Measurements from ENCODE around the gene TPM4.

The TPM4 gene

DNA sequence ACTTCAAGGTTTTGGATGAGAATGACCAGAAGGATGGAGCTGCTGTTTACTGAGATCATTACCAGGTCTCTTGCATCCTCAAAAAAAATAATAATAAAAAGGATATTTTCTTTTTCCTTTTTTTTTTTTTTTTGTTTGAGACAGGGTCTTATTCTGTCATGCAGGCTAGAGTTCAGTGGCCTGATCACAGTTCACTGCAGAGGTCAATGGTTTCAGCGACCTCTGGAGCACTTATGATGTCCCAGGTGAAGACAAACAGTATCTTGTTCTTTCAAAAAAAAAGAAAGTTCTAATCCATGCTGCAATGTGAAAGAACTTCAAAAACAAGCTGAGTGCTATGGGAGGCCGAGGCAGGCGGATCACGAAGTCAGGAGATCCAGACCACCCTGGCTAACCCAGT lies 30.4 kb upstream of the TPM4 start:
- ChIA-PET POLR2A (no interaction called here), CTCF (interaction anchor here (5.0 kb wide), 1 partner anchor 18 kb away, joined by 29 read pairs; no protein-coding TSS in a partner anchor)
- H3K27ac ChIP-seq (ENCODE audit: insufficient read depth in 1 of 2, low read depth in 1 of 2, low read length in 2 of 2, poor library complexity in 1 of 2, severe bottlenecking in 2 of 2): no peak overlapping the region
- DNase-seq: no peak
- H3K4me3 ChIP-seq (ENCODE audit: control insufficient read depth in 1 of 7, extremely low read depth in 1 of 7, insufficient read depth in 4 of 7, low read depth in 2 of 7, low read length in 6 of 7): no peak overlapping the region
- no peaks in the 10 kb centered on the region for H3K27me3 ChIP-seq (replicated peaks in 2 of 5; ENCODE audit: control insufficient read depth in 4 of 5, insufficient read depth in 5 of 5, low read length in 4 of 5)
- H3K9me3 ChIP-seq (ENCODE audit: control extremely low read depth in 1 of 5, control insufficient read depth in 4 of 5, insufficient read depth in 2 of 5, low read depth in 1 of 5, low read length in 4 of 5): no peaks in the 10 kb centered on the region
- WGBS (ENCODE audit: insufficient coverage): no CpG with 5 or more reads among the region's 4 CpGs
- H3K36me3 ChIP-seq (ENCODE audit: control insufficient read depth in 4 of 4, insufficient read depth in 4 of 4, low read length in 3 of 4): no peaks in the 10 kb centered on the region
- H3K4me1 ChIP-seq (ENCODE audit: control extremely low read depth in 1 of 4, control insufficient read depth in 4 of 4, insufficient read depth in 4 of 4, low read length in 3 of 4): peaks cover 0 to 10% (median 6%) of the 10 kb centered on the region in 4 experiments

- H3K27me3 ChIP-seq (replicated peaks in 2 of 5; ENCODE audit: control insufficient read depth in 4 of 5, insufficient read depth in 5 of 5, low read length in 4 of 5): no peaks in the 10 kb centered on the region
- H3K36me3 ChIP-seq (ENCODE audit: control insufficient read depth in 4 of 4, insufficient read depth in 4 of 4, low read length in 3 of 4): no peaks in the 10 kb centered on the region
- H3K4me1 ChIP-seq (ENCODE audit: control extremely low read depth in 1 of 4, control insufficient read depth in 4 of 4, insufficient read depth in 4 of 4, low read length in 3 of 4): peaks cover 0 to 2% (median 0%) of the 10 kb centered on the region in 4 experiments
- no peaks in the 10 kb centered on the region for H3K9me3 ChIP-seq (ENCODE audit: control extremely low read depth in 1 of 5, control insufficient read depth in 4 of 5, insufficient read depth in 2 of 5, low read depth in 1 of 5, low read length in 4 of 5)
- ChIA-PET POLR2A (no interaction called here), CTCF (interaction anchor here (0.8 to 5.0 kb wide), 2 partner anchors 15 to 114 kb away, joined by 3 to 29 read pairs; no protein-coding TSS in a partner anchor)
- 100% methylated on average over 1 of the region's 3 CpGs for WGBS (ENCODE audit: insufficient coverage)
- no peak for DNase-seq
- no peak overlapping the region for H3K27ac ChIP-seq (ENCODE audit: insufficient read depth in 1 of 2, low read depth in 1 of 2, low read length in 2 of 2, poor library complexity in 1 of 2, severe bottlenecking in 2 of 2)
- no peak overlapping the region for H3K4me3 ChIP-seq (ENCODE audit: control insufficient read depth in 1 of 7, extremely low read depth in 1 of 7, insufficient read depth in 4 of 7, low read depth in 2 of 7, low read length in 6 of 7)
These were observed 27.7 kb upstream of the TPM4 start for GRCh38 chr19:16048583-16048982.

DNA sequence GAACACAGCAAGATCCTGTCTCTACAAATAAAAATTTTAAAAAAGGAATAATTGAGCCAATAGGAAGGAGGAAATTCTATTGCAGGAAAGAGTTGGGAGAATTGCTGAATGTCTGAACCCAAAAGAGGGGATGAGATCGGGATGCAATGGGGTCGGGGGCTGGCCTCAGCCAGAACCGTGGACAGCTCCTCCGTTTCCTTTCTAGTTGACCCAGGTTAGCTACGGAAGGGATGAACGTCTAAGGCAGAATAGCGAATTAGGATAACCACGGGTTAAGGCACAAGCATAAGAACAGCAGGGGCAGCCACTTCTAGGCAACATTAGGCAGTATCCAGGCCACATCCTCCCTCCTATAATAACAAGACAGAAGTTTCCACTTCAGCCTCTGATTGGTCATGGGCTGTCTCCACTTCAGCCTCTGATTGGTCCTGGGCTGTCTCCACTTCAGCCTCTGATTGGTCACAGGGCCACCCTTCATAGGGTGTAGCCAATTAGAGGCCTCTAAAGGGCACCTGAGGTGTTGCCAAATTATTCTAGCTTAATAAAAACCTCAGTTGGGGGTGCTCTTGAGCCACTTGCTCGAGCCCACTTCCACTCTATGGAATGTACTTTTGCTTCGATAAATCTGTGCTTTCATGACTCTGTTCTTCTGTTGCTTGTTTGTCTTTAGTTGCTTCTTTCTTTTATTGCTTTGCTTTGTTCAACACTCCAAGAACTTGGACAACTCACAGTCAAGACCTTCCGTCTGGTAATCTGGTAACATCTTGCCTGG lies 24.9 kb upstream of the TPM4 start:
- peaks cover 0 to 2% (median 0%) of the 10 kb centered on the region in 4 experiments for H3K4me1 ChIP-seq (ENCODE audit: control extremely low read depth in 1 of 4, control insufficient read depth in 4 of 4, insufficient read depth in 4 of 4, low read length in 3 of 4)
- POLR2A ChIA-PET: no interaction called here
- peak; percentile 59 to 82 (median 72) for DNase-seq

DNA sequence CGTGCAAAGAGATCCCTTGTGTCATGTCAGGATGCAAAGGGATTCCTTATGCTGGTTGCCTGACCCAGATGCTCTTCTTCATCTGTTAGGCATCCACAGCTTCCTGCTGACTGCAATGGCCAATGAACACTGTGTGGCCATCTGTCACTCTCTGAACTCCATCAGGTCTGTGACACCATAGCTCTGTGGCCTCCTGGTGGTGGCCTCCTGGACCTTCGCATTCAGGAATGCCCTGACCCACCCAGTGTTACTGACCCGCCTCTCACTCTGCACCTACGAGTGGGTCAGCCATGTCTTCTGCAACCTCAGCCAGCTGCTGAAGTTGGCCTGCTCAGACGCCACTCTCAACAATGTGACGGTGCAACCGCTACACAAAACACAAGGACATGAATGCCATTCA lies 23.9 kb upstream of the TPM4 start:
- Histone ChIP-seq H3K27ac (ENCODE audit: insufficient read depth in 1 of 2, low read depth in 1 of 2, low read length in 2 of 2, poor library complexity in 1 of 2, severe bottlenecking in 2 of 2) (no peak overlapping the region), H3K36me3 (ENCODE audit: control insufficient read depth in 4 of 4, insufficient read depth in 4 of 4, low read length in 3 of 4) (no peaks in the 10 kb centered on the region), H3K27me3 (replicated peaks in 2 of 5; ENCODE audit: control insufficient read depth in 4 of 5, insufficient read depth in 5 of 5, low read length in 4 of 5) (no peaks in the 10 kb centered on the region), H3K4me3 (ENCODE audit: control insufficient read depth in 1 of 7, extremely low read depth in 1 of 7, insufficient read depth in 4 of 7, low read depth in 2 of 7, low read length in 6 of 7) (no peak overlapping the region), H3K4me1 (ENCODE audit: control extremely low read depth in 1 of 4, control insufficient read depth in 4 of 4, insufficient read depth in 4 of 4, low read length in 3 of 4) (peaks cover 0 to 2% (median 0%) of the 10 kb centered on the region in 4 experiments), H3K9me3 (ENCODE audit: control extremely low read depth in 1 of 5, control insufficient read depth in 4 of 5, insufficient read depth in 2 of 5, low read depth in 1 of 5, low read length in 4 of 5) (peaks cover 0 to 14% (median 4%) of the 10 kb centered on the region in 5 experiments)
- DNase-seq: no peak
- ChIA-PET CTCF (interaction anchor here (1.0 kb wide), 2 partner anchors 12 to 59 kb away, joined by 3 read pairs; no protein-coding TSS in a partner anchor), POLR2A (no interaction called here)
- 97% methylated on average over 4 of the region's 7 CpGs for WGBS (ENCODE audit: insufficient coverage)

More for the DNA sequence above, 24.9 kb upstream of the TPM4 start:
- Histone ChIP-seq H3K9me3 (ENCODE audit: control extremely low read depth in 1 of 5, control insufficient read depth in 4 of 5, insufficient read depth in 2 of 5, low read depth in 1 of 5, low read length in 4 of 5) (peaks cover 0 to 8% (median 0%) of the 10 kb centered on the region in 5 experiments), H3K27ac (ENCODE audit: insufficient read depth in 1 of 2, low read depth in 1 of 2, low read length in 2 of 2, poor library complexity in 1 of 2, severe bottlenecking in 2 of 2) (no peak overlapping the region), H3K4me3 (ENCODE audit: control insufficient read depth in 1 of 7, extremely low read depth in 1 of 7, insufficient read depth in 4 of 7, low read depth in 2 of 7, low read length in 6 of 7) (no peak overlapping the region), H3K36me3 (ENCODE audit: control insufficient read depth in 4 of 4, insufficient read depth in 4 of 4, low read length in 3 of 4) (no peaks in the 10 kb centered on the region), H3K27me3 (replicated peaks in 2 of 5; ENCODE audit: control insufficient read depth in 4 of 5, insufficient read depth in 5 of 5, low read length in 4 of 5) (no peaks in the 10 kb centered on the region)
- CTCF ChIA-PET: interaction anchor here (0.8 to 2.4 kb wide), 5 partner anchors 9 to 134 kb away, joined by 3 to 14 read pairs (median 4); partner anchors contain the start of gene FAM32A
- WGBS (ENCODE audit: insufficient coverage): 34% methylated on average over 8 of the region's 11 CpGs

GRCh38 chr19:16057062-16057461 lies 19.2 kb upstream of the TPM4 start:
- Histone ChIP-seq H3K4me1 (ENCODE audit: control extremely low read depth in 1 of 4, control insufficient read depth in 4 of 4, insufficient read depth in 4 of 4, low read length in 3 of 4) (no peaks in the 10 kb centered on the region), H3K9me3 (ENCODE audit: control extremely low read depth in 1 of 5, control insufficient read depth in 4 of 5, insufficient read depth in 2 of 5, low read depth in 1 of 5, low read length in 4 of 5) (peaks cover 0 to 15% (median 5%) of the 10 kb centered on the region in 5 experiments), H3K4me3 (ENCODE audit: control insufficient read depth in 1 of 7, extremely low read depth in 1 of 7, insufficient read depth in 4 of 7, low read depth in 2 of 7, low read length in 6 of 7) (no peak overlapping the region), H3K27ac (ENCODE audit: insufficient read depth in 1 of 2, low read depth in 1 of 2, low read length in 2 of 2, poor library complexity in 1 of 2, severe bottlenecking in 2 of 2) (no peak overlapping the region), H3K36me3 (ENCODE audit: control insufficient read depth in 4 of 4, insufficient read depth in 4 of 4, low read length in 3 of 4) (no peaks in the 10 kb centered on the region), H3K27me3 (replicated peaks in 2 of 5; ENCODE audit: control insufficient read depth in 4 of 5, insufficient read depth in 5 of 5, low read length in 4 of 5) (no peaks in the 10 kb centered on the region)
- POLR2A ChIA-PET: no interaction called here
- DNase-seq: no peak
- CTCF ChIA-PET: interaction anchor here (0.6 to 1.1 kb wide), 3 partner anchors 39 to 335 kb away, joined by 3 to 5 read pairs (median 3); no protein-coding TSS in a partner anchor
- WGBS (ENCODE audit: insufficient coverage): 89% methylated on average over 2 of the region's 5 CpGs

DNA sequence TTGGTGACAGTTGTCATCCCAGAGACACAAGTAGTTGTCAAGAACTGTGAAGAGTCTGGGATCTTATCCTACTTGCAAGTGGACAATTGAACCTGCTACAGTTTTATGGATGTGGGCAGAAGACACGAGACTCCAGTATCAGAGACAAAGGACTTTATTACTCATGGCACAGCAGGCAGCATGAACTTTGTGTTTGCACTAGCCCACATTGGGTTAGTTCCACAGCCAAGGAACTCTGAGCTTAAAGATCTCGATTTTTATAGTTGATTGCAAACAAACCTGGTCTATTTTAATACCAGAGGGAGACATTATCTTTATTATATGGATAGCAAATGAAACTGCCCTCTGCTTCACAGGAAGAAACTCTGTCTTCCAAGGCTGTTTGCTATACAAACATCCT lies 16.0 kb upstream of the TPM4 start:
- H3K27ac ChIP-seq (ENCODE audit: insufficient read depth in 1 of 2, low read depth in 1 of 2, low read length in 2 of 2, poor library complexity in 1 of 2, severe bottlenecking in 2 of 2): no peak overlapping the region
- peaks cover 0 to 15% (median 7%) of the 10 kb centered on the region in 5 experiments for H3K9me3 ChIP-seq (ENCODE audit: control extremely low read depth in 1 of 5, control insufficient read depth in 4 of 5, insufficient read depth in 2 of 5, low read depth in 1 of 5, low read length in 4 of 5)
- ChIA-PET POLR2A (no interaction called here), CTCF (interaction anchor here (1.0 to 1.8 kb wide), 8 partner anchors 17 to 108 kb away, joined by 3 to 5 read pairs (median 4); no protein-coding TSS in a partner anchor)
- no peaks in the 10 kb centered on the region for H3K4me1 ChIP-seq (ENCODE audit: control extremely low read depth in 1 of 4, control insufficient read depth in 4 of 4, insufficient read depth in 4 of 4, low read length in 3 of 4)
- WGBS (ENCODE audit: insufficient coverage): 79% methylated on average over 1 of the region's 2 CpGs
- no peak overlapping the region for H3K4me3 ChIP-seq (ENCODE audit: control insufficient read depth in 1 of 7, extremely low read depth in 1 of 7, insufficient read depth in 4 of 7, low read depth in 2 of 7, low read length in 6 of 7)
- H3K36me3 ChIP-seq (ENCODE audit: control insufficient read depth in 4 of 4, insufficient read depth in 4 of 4, low read length in 3 of 4): no peaks in the 10 kb centered on the region
- no peak for DNase-seq
- no peaks in the 10 kb centered on the region for H3K27me3 ChIP-seq (replicated peaks in 2 of 5; ENCODE audit: control insufficient read depth in 4 of 5, insufficient read depth in 5 of 5, low read length in 4 of 5)

GRCh38 chr19:16061943-16062342 lies 14.4 kb upstream of the TPM4 start:
- peaks cover 0 to 7% (median 2%) of the 10 kb centered on the region in 5 experiments for H3K9me3 ChIP-seq (ENCODE audit: control extremely low read depth in 1 of 5, control insufficient read depth in 4 of 5, insufficient read depth in 2 of 5, low read depth in 1 of 5, low read length in 4 of 5)
- 89% methylated on average over 3 of the region's 4 CpGs for WGBS (ENCODE audit: insufficient coverage)
- POLR2A ChIA-PET: no interaction called here
- no peak overlapping the region for H3K27ac ChIP-seq (ENCODE audit: insufficient read depth in 1 of 2, low read depth in 1 of 2, low read length in 2 of 2, poor library complexity in 1 of 2, severe bottlenecking in 2 of 2)
- peaks cover 0 to 8% (median 3%) of the 10 kb centered on the region in 4 experiments for H3K4me1 ChIP-seq (ENCODE audit: control extremely low read depth in 1 of 4, control insufficient read depth in 4 of 4, insufficient read depth in 4 of 4, low read length in 3 of 4)
- H3K36me3 ChIP-seq (ENCODE audit: control insufficient read depth in 4 of 4, insufficient read depth in 4 of 4, low read length in 3 of 4): no peaks in the 10 kb centered on the region
- CTCF ChIA-PET: interaction anchor here (0.9 to 5.6 kb wide), 10 partner anchors 11 to 119 kb away, joined by 3 to 40 read pairs (median 4); partner anchors contain the start of gene TPM4
- no peak overlapping the region for H3K4me3 ChIP-seq (ENCODE audit: control insufficient read depth in 1 of 7, extremely low read depth in 1 of 7, insufficient read depth in 4 of 7, low read depth in 2 of 7, low read length in 6 of 7)
- no peaks in the 10 kb centered on the region for H3K27me3 ChIP-seq (replicated peaks in 2 of 5; ENCODE audit: control insufficient read depth in 4 of 5, insufficient read depth in 5 of 5, low read length in 4 of 5)
- DNase-seq: no peak

Data from common myeloid progenitor, CD34-positive (primary cell).